PC-3 (cell line): ENCODE measurements around the gene WWP2. TPM values are rescaled to one million over a fixed set of nuclear protein-coding genes. Genes with fewer than 3 reads are reported as not detected.
A peak's percentile ranks its signal among the peaks of the same experiment; 100 is the strongest.
"Not testable (repeated sequence)": the region's sequence is repeated elsewhere in the genome, so short reads cannot be mapped to it uniquely, and the experiment has no call there.

Source experiments
- ATAC-seq: fragments of 200-7000 bp; cut with Tn5 transposase; 2 replicates; pipeline ENCODE4 v1.9.1; 2020; ENCODE audit warnings: mild to moderate bottlenecking, moderate library complexity
- BruUV-seq: library from RNA; stranded (reverse); fragments of 400-500 nt; replicated peaks from 2 replicates; lab custom pipeline; 2021; lab: Mats Ljungman, UMichigan
- CTCF ChIA-PET: fragments of 300-600 bp; sonication (Branson Sonifier 250); formaldehyde crosslinking; loops from one replicate; lab custom pipeline; 2022; ENCODE audit warnings: antibody characterized with exemption; lab: Charles Lee
- POLR2A ChIA-PET: fragments of 300-600 bp; sonication (Branson Sonifier 250); formaldehyde crosslinking; loops from one replicate; lab custom pipeline; 2022; ENCODE audit warnings: antibody characterized with exemption; ENCODE audit not compliant: unreplicated experiment; lab: Charles Lee
- DNase-seq: peaks from one replicate; pipeline ENCODE4 v3.0.0-alpha.2; 2015
- H2AFZ ChIP-seq: fragments of 300-600 bp; sonication (generic); 2 replicates; pipeline ENCODE4 v1.6.0; 2016; ENCODE audit warnings: antibody characterized with exemption, low read length
- H3F3A ChIP-seq: fragments of 300-600 bp; sonication (generic); one replicate; pipeline ENCODE4 v1.6.0; 2017; ENCODE audit warnings: antibody characterized with exemption, low read length, control low read depth, mild to moderate bottlenecking; ENCODE audit not compliant: unreplicated experiment
- H3K27ac ChIP-seq: fragments of 300-600 bp; sonication (generic); 2 replicates; pipeline ENCODE4 v1.5.1; 2016; ENCODE audit warnings: mild to moderate bottlenecking, low read length
- H3K27me3 ChIP-seq: fragments of 300-600 bp; sonication (generic); 2 replicates; pipeline ENCODE4 v1.6.1; 2016; ENCODE audit warnings: low read length, mixed read lengths
- H3K36me3 ChIP-seq: fragments of 300-600 bp; sonication (generic); 2 replicates; pipeline ENCODE4 v1.6.1; 2016; ENCODE audit warnings: low read depth, mixed run types, low read length, mixed read lengths
- H3K4me1 ChIP-seq: fragments of 300-600 bp; sonication (generic); 2 replicates; pipeline ENCODE4 v1.5.1; 2016; ENCODE audit warnings: low read length; ENCODE audit not compliant: insufficient read depth
- H3K4me2 ChIP-seq: fragments of 300-600 bp; sonication (generic); 2 replicates; pipeline ENCODE4 v1.6.0; 2016; ENCODE audit warnings: low read length
- H3K4me3 ChIP-seq: fragments of 300-600 bp; sonication (generic); 2 replicates; pipeline ENCODE4 v1.5.1; 2016; ENCODE audit warnings: mild to moderate bottlenecking, low read length, mixed read lengths
- H3K79me2 ChIP-seq: fragments of 300-600 bp; sonication (generic); 2 replicates; pipeline ENCODE4 v1.6.1; 2017; ENCODE audit warnings: low read length, mixed read lengths
- H3K9ac ChIP-seq: fragments of 300-600 bp; sonication (generic); 2 replicates; pipeline ENCODE4 v1.6.0; 2016; ENCODE audit warnings: mild to moderate bottlenecking, low read length
- H3K9me2 ChIP-seq: fragments of 300-600 bp; sonication (generic); replicated peaks from 2 replicates; pipeline ENCODE4 v1.6.1; 2016; ENCODE audit warnings: mixed run types, low read length, mixed read lengths
- H3K9me3 ChIP-seq: fragments of 300-600 bp; sonication (generic); 2 replicates; pipeline ENCODE4 v1.6.1; 2016; ENCODE audit warnings: low read length, mixed read lengths
- H4K20me1 ChIP-seq: fragments of 300-600 bp; sonication (generic); 2 replicates; pipeline ENCODE4 v1.6.1; 2016; ENCODE audit warnings: low read length, mixed read lengths
- EZH2 ChIP-seq: fragments of 300-600 bp; sonication (generic); IDR thresholded peaks from one replicate; pipeline ENCODE4 v1.6.1; 2017; ENCODE audit warnings: antibody characterized with exemption, mild to moderate bottlenecking, low read length; ENCODE audit not compliant: unreplicated experiment
- EZH2phosphoT487 ChIP-seq: fragments of 300-600 bp; sonication (generic); IDR thresholded peaks from 2 replicates; pipeline ENCODE4 v1.6.1; 2018; ENCODE audit warnings: mild to moderate bottlenecking, antibody characterized with exemption, low read length, borderline replicate concordance
- intact Hi-C: fragments of 100-400 bp; cut with micrococcal nuclease; formaldehyde crosslinking; loops from 2 replicates; pipeline ENCODE4 v1.9.0; 2023
- total RNA-seq: library from RNA; depleted of rRNA; stranded (reverse); fragments of >200 nt; gene quantifications from 2 replicates; pipeline ENCODE4 v1.2.3, GENCODE V29; 2014
- TF ChIP-seq, protein P1 (sequence below): fragments of 300-600 bp; sonication (generic); conservative IDR thresholded peaks from 2 replicates; pipeline ENCODE4 v1.5.1; 2017; ENCODE audit warnings: antibody characterized with exemption, low read depth, mild to moderate bottlenecking, low read length

The WWP2 gene
- total RNA-seq, 1 experiment from 2014 or later: 15.8 TPM

DNA sequence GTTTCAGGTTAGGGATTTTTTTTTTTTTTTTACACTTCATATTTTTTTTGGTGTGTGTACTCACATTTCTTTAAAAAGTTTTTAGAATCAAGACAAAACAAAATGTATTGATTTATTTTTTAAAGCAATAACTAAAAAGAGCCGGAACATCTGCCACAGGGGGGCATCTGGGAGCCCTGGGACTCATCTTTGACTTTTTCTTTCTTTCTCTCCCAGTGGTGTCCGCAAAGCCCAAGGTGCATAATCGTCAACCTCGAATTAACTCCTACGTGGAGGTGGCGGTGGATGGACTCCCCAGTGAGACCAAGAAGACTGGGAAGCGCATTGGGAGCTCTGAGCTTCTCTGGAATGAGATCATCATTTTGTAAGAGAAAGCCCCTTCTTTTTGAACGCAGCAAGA, 36.3 kb downstream of the WWP2 start:
- H3K27ac ChIP-seq: no peak overlapping the region
- no peak for TF ChIP-seq EZH2
- TF ChIP-seq, protein P1, sequence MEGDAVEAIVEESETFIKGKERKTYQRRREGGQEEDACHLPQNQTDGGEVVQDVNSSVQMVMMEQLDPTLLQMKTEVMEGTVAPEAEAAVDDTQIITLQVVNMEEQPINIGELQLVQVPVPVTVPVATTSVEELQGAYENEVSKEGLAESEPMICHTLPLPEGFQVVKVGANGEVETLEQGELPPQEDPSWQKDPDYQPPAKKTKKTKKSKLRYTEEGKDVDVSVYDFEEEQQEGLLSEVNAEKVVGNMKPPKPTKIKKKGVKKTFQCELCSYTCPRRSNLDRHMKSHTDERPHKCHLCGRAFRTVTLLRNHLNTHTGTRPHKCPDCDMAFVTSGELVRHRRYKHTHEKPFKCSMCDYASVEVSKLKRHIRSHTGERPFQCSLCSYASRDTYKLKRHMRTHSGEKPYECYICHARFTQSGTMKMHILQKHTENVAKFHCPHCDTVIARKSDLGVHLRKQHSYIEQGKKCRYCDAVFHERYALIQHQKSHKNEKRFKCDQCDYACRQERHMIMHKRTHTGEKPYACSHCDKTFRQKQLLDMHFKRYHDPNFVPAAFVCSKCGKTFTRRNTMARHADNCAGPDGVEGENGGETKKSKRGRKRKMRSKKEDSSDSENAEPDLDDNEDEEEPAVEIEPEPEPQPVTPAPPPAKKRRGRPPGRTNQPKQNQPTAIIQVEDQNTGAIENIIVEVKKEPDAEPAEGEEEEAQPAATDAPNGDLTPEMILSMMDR: peak; percentile 43; the same call in 1 of the 2 replicates
- DNase-seq: no peak
- H3K36me3 ChIP-seq: no peaks in the 10 kb centered on the region
- H3K9me3 ChIP-seq: no peaks in the 10 kb centered on the region
- no peak overlapping the region for H3K4me3 ChIP-seq
- CTCF ChIA-PET: no interaction called here
- H2AFZ ChIP-seq: no peak overlapping the region
- no peaks in the 10 kb centered on the region for H3F3A ChIP-seq
- H4K20me1 ChIP-seq: no peaks in the 10 kb centered on the region
- no peak for ATAC-seq
- H3K9ac ChIP-seq: no peak overlapping the region
- intact Hi-C loops: no loop called here
- POLR2A ChIA-PET: no interaction called here
- no peaks in the 10 kb centered on the region for H3K9me2 ChIP-seq
- H3K79me2 ChIP-seq: no peaks in the 10 kb centered on the region
- H3K27me3 ChIP-seq: no peaks in the 10 kb centered on the region
- BruUV-seq: no TSS peak
- no peaks in the 10 kb centered on the region for H3K4me1 ChIP-seq
- no peak overlapping the region for H3K4me2 ChIP-seq

DNA sequence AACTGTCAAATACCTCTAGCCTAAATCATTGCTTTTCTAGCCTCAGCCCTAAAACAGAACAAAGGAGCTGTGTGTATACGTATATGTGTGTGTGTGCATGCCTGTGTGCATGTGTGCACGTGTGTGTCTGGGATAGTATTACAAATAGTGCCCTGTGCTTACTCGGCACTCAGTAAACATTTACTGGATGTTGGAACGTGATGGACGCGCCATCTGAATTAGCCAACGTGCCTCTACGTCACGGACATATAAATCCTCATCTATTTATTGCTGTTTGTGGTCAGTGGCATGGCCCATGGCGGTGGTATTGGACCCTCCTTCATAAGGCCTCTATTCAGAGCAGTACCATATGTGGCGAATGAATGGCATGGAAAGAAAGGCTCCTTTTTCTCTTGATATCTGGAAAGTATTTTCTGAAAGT, 37.5 kb downstream of the WWP2 start:
- no TSS peak for BruUV-seq
- Histone ChIP-seq H3K4me2 (no peak overlapping the region), H2AFZ (no peak overlapping the region), H3F3A (no peaks in the 10 kb centered on the region), H3K4me1 (no peaks in the 10 kb centered on the region), H3K27me3 (no peaks in the 10 kb centered on the region), H4K20me1 (no peaks in the 10 kb centered on the region), H3K27ac (no peak overlapping the region), H3K79me2 (no peaks in the 10 kb centered on the region), H3K9ac (no peak overlapping the region), H3K9me3 (no peaks in the 10 kb centered on the region), H3K4me3 (no peak overlapping the region), H3K9me2 (no peaks in the 10 kb centered on the region), H3K36me3 (no peaks in the 10 kb centered on the region)
- DNase-seq: no peak
- no peak for ATAC-seq
- ChIA-PET CTCF (interaction anchor here (0.6 kb wide), 1 partner anchor 294 kb away, joined by 7 read pairs; no protein-coding TSS in a partner anchor), POLR2A (no interaction called here)
- TF ChIP-seq EZH2: no peak
- TF ChIP-seq EZH2phosphoT487: no peak
- intact Hi-C loops: no loop called here

DNA sequence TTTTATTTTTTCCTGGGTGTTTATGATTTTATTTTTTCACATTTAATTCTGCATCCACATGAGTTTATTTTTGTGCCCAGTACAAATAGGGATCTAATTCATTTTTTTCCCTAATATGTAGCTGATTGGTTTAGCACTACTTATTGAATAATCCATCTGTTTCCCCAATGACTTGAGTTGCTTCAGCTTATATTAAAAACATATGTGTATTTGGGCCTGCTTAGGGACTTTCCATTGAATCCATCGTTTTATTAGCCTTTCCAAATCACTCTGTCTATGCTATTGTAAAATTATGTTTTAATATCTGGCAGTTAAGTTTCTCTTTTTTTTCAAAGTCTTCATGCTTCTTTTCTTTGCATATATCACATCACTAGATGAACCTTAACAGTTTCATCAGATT, 42.2 kb downstream of the WWP2 start:
- no peak overlapping the region for H3K4me2 ChIP-seq
- intact Hi-C loops: no loop called here
- no peaks in the 10 kb centered on the region for H3K9me2 ChIP-seq
- no peak for ATAC-seq
- DNase-seq: no peak
- POLR2A ChIA-PET: no interaction called here
- H3K27ac ChIP-seq: no peak overlapping the region
- CTCF ChIA-PET: no interaction called here
- no peaks in the 10 kb centered on the region for H3K27me3 ChIP-seq
- no peaks in the 10 kb centered on the region for H4K20me1 ChIP-seq
- no peaks in the 10 kb centered on the region for H3K9me3 ChIP-seq
- H3K36me3 ChIP-seq: no peaks in the 10 kb centered on the region
- H3K9ac ChIP-seq: no peak overlapping the region
- TF ChIP-seq EZH2: no peak
- TF ChIP-seq, protein P1: no peak
- TF ChIP-seq EZH2phosphoT487: no peak
- H3K4me3 ChIP-seq: no peak overlapping the region
- H2AFZ ChIP-seq: no peak overlapping the region
- H3K4me1 ChIP-seq: no peaks in the 10 kb centered on the region
- no peaks in the 10 kb centered on the region for H3F3A ChIP-seq
- no peaks in the 10 kb centered on the region for H3K79me2 ChIP-seq
- no TSS peak for BruUV-seq

DNA sequence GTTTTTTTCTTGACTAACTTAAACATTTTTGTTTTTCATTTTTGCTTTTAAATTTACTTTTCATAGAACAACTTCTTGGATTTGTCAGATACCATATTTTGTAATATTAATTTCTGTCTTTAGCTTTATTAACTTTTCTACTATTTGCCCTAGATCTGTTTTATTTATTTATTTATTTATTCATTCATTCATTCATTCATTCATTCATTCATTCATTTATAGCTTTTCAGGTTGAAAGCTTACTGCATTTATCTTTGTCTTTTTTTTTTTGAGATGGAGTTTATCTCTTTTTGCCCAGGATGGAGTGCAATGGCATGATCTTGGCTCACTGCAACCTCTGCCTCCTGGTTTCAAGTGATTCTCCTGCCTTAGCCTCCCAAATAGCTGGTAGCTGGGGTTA, 44.6 kb downstream of the WWP2 start:
- BruUV-seq, H3K4me3 ChIP-seq, intact Hi-C loops, H2AFZ ChIP-seq, H3K9ac ChIP-seq, H3K36me3 ChIP-seq, H3K27ac ChIP-seq, H4K20me1 ChIP-seq, H3K79me2 ChIP-seq, DNase-seq, H3K9me3 ChIP-seq, H3K4me1 ChIP-seq, H3F3A ChIP-seq, H3K9me2 ChIP-seq, H3K27me3 ChIP-seq, ATAC-seq, POLR2A ChIA-PET, H3K4me2 ChIP-seq: not testable (repeated sequence)
- CTCF ChIA-PET: interaction anchor here (0.7 kb wide), 1 partner anchor 36 kb away, joined by 4 read pairs; no protein-coding TSS in a partner anchor
